ENCODE data around the gene C17orf58.
"Not testable (repeated sequence)": the region's sequence is repeated elsewhere in the genome, so short reads cannot be mapped to it uniquely, and the experiment has no call there.

DNA sequence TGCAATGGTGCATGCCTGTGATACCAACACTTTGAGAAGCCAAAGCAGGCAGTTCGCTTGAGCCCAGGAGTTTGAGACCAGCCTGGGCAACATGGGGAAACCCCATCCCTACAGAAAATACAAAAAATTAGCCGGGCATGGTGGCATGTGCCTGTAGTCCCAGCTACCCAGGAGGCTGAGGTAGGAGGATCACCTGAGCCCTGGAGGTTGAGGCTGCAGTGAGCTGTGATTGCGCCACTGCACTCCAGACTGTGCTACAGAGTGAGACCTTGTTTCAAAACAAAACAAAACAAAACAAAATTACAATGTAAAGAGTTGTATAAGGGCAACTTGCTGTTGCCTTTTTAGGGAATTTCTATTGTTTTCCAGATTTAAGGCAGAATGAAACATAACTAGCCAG lies 15.4 kb downstream of the C17orf58 start:
- not testable (repeated sequence) for TF ChIP-seq POLR2A (IDR thresholded peaks at IDR 0.05; ENCODE audit: low read length); GATA1 (IDR thresholded peaks at IDR 0.05; ENCODE audit: low read depth, low read length)

Data from erythroblast (primary cell).